Thoracic aorta (tissue), 2 donors: ENCODE data around the gene PRR3. TPM values are rescaled to one million over a fixed set of nuclear protein-coding genes. Genes with fewer than 3 reads are reported as not detected.
"Not testable (repeated sequence)": the region's sequence is repeated elsewhere in the genome, so short reads cannot be mapped to it uniquely, and the experiment has no call there.

Source experiments
- ATAC-seq: fragments of 150-250 bp; one replicate; pipeline ENCODE4 v1.8.0; 2017; ENCODE audit warnings: low read depth; ENCODE audit not compliant: insufficient number of reproducible peaks, low FRiP score
- DNase-seq: peaks from one replicate; pipeline ENCODE4 v3.0.0-alpha.2; 2020; ENCODE audit warnings: low spot score
- H3K27ac ChIP-seq, 2 donors: fragments of 200-600 bp; sonication (generic); 1 replicate in 1 of 2; 2 replicates in 1 of 2; pipeline ENCODE4 v1.5.1; 2016; ENCODE audit warnings: mild to moderate bottlenecking in 2 of 2, moderate library complexity in 2 of 2
- H3K27me3 ChIP-seq: fragments of 200-600 bp; sonication (generic); replicated peaks from 2 replicates; pipeline ENCODE4 v1.6.0; 2016; ENCODE audit warnings: mild to moderate bottlenecking; ENCODE audit not compliant: insufficient read depth
- H3K36me3 ChIP-seq: fragments of 200-600 bp; sonication (generic); one replicate; pipeline ENCODE4 v1.5.1; 2016
- H3K4me1 ChIP-seq, 2 donors: fragments of 200-600 bp; sonication (generic); 1 replicate in 1 of 2; 2 replicates in 1 of 2; pipeline versions ENCODE4 v1.5.1 to v1.6.0; 2016; ENCODE audit warnings: low read depth in 2 of 2, mild to moderate bottlenecking in 1 of 2; ENCODE audit not compliant: control insufficient read depth in 1 of 2
- H3K4me3 ChIP-seq: fragments of 200-600 bp; sonication (generic); 2 replicates; pipeline ENCODE4 v1.5.1; 2016; ENCODE audit warnings: mild to moderate bottlenecking
- H3K9me3 ChIP-seq: fragments of 200-600 bp; sonication (generic); 2 replicates; pipeline ENCODE4 v1.5.1; 2016
- total RNA-seq, 2 donors: library from RNA; depleted of rRNA; stranded (reverse); fragments of >200 nt; gene quantifications; one replicate each; pipeline versions ENCODE4 v1.1.0 to v1.2.3, GENCODE V29; 2016
- TF ChIP-seq, protein P1 (sequence below): fragments of 200-600 bp; sonication (generic); IDR thresholded peaks from one replicate; pipeline ENCODE4 v1.5.1; 2019; ENCODE audit warnings: antibody characterized with exemption

Gene PRR3
- total RNA-seq, 2 donors from 2014 or later: 4.2 to 10.4 TPM

DNA sequence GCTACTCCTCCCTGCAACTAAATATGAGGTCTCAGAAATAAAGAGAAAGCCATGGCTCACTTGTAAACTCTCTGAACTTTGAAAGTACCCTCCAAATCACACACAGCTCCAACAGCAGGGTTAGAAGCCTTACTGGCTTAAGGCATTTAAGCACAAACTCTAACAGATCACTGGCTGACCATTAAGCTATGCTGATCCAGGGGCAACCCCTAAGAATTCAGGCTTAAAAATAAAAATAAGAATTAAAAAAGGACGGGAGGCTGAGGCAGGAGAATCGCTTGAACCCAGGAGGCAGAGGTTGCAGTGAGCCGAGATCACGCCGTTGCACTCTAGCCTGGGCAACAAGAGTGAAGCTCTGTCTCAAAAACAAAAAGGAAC, 45.9 kb upstream of the PRR3 start:
- no peaks in the 10 kb centered on the region for H3K9me3 ChIP-seq
- no peak overlapping the region for H3K27ac ChIP-seq
- no peaks in the 10 kb centered on the region for H3K4me1 ChIP-seq
- ATAC-seq (no peak), DNase-seq (no peak)
- TF ChIP-seq, protein P1, sequence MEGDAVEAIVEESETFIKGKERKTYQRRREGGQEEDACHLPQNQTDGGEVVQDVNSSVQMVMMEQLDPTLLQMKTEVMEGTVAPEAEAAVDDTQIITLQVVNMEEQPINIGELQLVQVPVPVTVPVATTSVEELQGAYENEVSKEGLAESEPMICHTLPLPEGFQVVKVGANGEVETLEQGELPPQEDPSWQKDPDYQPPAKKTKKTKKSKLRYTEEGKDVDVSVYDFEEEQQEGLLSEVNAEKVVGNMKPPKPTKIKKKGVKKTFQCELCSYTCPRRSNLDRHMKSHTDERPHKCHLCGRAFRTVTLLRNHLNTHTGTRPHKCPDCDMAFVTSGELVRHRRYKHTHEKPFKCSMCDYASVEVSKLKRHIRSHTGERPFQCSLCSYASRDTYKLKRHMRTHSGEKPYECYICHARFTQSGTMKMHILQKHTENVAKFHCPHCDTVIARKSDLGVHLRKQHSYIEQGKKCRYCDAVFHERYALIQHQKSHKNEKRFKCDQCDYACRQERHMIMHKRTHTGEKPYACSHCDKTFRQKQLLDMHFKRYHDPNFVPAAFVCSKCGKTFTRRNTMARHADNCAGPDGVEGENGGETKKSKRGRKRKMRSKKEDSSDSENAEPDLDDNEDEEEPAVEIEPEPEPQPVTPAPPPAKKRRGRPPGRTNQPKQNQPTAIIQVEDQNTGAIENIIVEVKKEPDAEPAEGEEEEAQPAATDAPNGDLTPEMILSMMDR: no peak
- H3K4me3 ChIP-seq: no peak overlapping the region
- no peaks in the 10 kb centered on the region for H3K27me3 ChIP-seq
- H3K36me3 ChIP-seq: no peaks in the 10 kb centered on the region

DNA sequence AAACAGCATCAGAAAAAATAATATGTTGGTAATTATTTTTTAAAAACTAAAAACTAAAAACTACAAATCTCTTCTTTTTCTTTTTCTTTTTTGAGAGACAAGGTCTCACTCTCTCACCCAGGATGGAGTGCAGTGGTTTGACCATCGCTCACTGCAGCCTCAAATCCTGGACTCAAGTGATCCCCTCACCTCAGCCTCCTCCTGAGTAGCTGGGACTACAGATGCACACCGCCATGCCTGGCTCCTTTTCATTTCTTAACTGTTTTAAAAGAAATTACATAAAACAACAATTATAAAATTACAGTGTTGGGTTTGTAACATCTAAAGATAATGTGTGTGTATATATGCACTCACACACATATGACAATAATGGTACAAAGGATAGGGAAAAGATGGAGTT, 43.6 kb upstream of the PRR3 start:
- TF ChIP-seq, protein P1: no peak
- Histone ChIP-seq H3K4me1 (no peaks in the 10 kb centered on the region), H3K4me3 (no peak overlapping the region), H3K27ac (no peak overlapping the region), H3K36me3 (no peaks in the 10 kb centered on the region), H3K27me3 (no peaks in the 10 kb centered on the region), H3K9me3 (no peaks in the 10 kb centered on the region)
- ATAC-seq (no peak), DNase-seq (no peak)

DNA sequence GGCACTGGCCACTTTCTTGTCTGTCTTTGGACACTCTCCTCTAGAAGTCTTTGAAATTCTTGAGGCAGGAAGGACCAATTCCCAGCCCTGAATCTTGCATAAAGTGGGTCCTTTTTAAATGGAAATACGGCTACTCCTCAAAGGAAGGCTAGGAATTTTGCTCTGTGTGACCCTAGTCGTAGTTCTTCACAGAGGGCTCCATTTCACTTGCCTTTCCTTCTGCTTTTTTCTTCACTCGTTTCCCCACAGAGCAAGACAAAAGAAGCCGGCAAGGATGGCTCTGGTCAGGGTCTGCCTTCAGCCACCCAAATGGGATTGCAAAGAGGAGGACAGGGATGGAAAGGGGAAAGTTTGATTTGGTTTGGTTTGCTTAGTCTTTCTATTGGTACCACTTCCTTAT, 42.0 kb upstream of the PRR3 start:
- Histone ChIP-seq H3K27me3 (no peaks in the 10 kb centered on the region), H3K4me1 (no peaks in the 10 kb centered on the region), H3K27ac (no peak overlapping the region), H3K36me3 (no peaks in the 10 kb centered on the region), H3K4me3 (no peak overlapping the region), H3K9me3 (no peaks in the 10 kb centered on the region)
- TF ChIP-seq, protein P1: no peak
- no peak for DNase-seq
- ATAC-seq: no peak

DNA sequence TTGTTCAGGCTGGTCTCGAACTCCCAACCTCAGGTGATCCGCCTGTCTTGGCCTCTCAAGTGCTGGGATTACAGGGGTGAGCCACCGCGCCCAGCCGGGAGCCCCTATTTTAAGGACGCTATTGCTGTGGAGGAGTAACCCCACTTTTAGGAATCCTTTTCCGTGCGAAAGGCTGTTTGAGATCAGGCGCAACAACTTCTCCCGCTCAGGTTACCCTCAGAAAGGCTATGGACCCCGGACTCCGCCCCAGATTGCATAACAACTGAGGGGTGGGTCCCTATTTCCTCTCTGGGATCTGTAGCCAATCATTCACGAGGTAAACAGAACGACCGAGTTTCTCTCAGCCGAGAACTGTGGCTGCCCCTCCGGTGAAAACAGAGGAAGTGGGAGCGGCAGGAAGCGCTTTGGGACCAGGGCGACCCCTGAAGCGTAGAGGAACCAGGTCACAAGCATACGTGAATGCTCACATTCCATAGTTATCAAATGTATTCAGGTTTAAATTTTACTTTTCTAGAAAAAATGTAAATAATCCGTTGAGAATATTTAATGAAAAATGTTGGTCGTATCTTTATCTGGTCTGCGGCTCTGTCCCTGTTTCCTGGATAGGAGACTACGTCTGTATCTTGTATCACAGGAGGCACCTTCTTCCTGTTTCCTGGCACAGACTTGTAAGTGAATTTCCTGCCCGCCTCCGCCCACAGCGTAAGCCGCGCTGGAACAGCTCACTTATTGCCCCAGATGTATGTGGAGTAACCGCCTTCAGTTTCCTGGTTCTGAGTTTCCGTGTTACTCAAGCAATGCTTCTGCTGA, 40.9 kb upstream of the PRR3 start:
- no peaks in the 10 kb centered on the region for H3K36me3 ChIP-seq
- no peaks in the 10 kb centered on the region for H3K27me3 ChIP-seq
- DNase-seq: peak; percentile 70
- peak overlapping the region; percentile 69 to 78 for H3K27ac ChIP-seq
- H3K9me3 ChIP-seq: no peaks in the 10 kb centered on the region
- ATAC-seq: peak; percentile 98
- peak overlapping the region; percentile 78 for H3K4me3 ChIP-seq
- H3K4me1 ChIP-seq: no peaks in the 10 kb centered on the region
- TF ChIP-seq, protein P1: no peak

DNA sequence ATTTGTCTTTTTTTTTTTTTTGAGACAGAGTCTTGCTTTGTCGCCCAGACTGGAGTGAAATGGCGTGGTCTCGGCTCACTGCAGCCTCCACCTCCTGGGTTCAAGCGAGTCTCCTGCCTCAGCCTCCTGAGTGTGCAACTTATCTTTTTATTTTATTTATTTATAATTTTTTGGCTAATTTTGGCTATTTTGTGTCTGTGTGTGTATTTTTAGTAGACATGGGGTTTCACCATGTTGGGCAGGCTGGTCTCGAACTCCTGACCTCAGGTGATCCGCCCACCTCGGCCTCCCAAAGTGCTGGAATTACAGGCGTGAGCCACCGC, 40.4 kb upstream of the PRR3 start:
- not testable (repeated sequence) for H3K9me3 ChIP-seq, H3K4me1 ChIP-seq, H3K36me3 ChIP-seq, DNase-seq, H3K27me3 ChIP-seq, ATAC-seq
- peak overlapping the region; percentile 69 to 78 for H3K27ac ChIP-seq
- peak overlapping the region; percentile 78 for H3K4me3 ChIP-seq

DNA sequence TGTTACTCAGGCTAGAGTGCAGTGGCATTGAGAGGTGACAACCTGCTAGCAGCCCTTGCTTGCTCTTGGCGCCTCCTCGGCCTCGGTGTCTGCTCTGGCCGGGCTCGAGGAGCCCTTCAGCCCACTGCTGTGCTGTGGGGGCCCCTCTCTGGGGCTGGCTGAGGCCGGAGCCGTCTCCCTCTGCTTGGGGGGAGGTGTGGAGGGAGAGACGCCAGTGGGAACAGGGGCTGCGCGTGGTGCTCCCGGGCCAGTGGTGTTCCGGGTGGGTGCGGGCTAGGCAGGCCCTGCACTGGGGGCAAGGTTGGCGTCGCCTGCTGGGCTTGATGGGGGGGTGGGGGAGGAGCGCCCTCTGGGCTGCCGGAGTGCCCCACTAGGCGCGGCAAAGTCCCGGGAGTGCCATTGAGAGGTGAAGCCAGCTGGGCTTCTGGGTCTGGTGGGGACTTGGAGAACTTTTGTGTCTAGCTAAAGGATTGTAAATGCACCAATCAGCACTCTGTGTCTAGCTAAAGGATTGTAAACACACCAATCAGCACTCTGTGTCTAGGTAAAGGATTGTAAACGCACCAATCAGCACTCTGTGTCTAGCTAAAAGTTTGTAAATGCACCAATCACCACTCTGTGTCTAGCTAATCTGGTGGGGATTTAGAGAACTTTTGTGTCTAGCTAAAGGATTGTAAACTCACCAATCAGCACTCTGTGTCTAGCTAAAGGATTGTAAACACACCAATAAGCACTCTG, 39.2 kb upstream of the PRR3 start:
- not testable (repeated sequence) for H3K4me3 ChIP-seq, DNase-seq, H3K9me3 ChIP-seq, H3K4me1 ChIP-seq, H3K27me3 ChIP-seq, H3K27ac ChIP-seq, ATAC-seq, H3K36me3 ChIP-seq

DNA sequence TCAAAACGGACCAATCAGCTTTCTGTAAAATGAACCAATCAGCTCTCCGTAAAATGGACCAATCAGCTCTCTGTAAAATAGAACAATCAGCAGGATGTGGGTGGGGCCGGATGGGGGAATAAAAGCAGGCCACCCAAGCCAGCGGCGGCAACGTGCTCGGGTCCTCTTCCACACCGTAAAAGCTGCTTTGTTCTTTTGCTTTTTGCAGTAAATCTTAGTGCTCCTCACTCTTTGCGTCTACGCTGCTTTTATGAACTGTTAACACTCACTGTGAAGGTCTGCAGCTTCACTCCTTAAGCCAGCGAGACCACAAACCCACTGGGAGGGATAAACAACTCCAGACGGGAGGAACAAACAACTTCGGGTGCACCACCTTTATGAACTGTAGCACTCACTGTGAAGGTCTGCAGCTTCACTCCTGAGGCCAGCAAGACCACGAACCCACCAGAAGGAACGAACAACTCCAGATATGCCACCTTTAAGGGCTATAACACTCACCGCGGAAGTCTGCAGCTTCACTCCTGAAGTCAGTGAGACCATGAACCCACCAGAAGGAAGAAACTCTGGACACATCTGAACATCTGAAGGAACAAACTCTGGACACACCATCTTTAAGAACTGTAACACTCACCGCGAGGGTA, 38.5 kb upstream of the PRR3 start:
- H3K4me3 ChIP-seq, H3K9me3 ChIP-seq, H3K27ac ChIP-seq, H3K36me3 ChIP-seq, H3K4me1 ChIP-seq, DNase-seq, ATAC-seq, H3K27me3 ChIP-seq: not testable (repeated sequence)
